Loucy (cell line): ENCODE data around the gene LRBA.

Experiments used
- CTCF ChIP-seq: fragments of 200-600 bp; sonication (generic); conservative IDR thresholded peaks from 2 replicates; pipeline ENCODE4 v1.5.1; 2014; ENCODE audit warnings: mild to moderate bottlenecking, antibody characterized with exemption, low read length
- EZH2phosphoT487 ChIP-seq: fragments of 200-600 bp; IDR thresholded peaks from 2 replicates; pipeline ENCODE4 v1.6.1; 2018; ENCODE audit warnings: antibody characterized with exemption, mild to moderate bottlenecking, moderate library complexity, borderline replicate concordance

GRCh38 chr4:150457802-150458201, 557.3 kb downstream of the LRBA start:
- TF ChIP-seq CTCF (no peak), EZH2phosphoT487 (no peak)
